CD4-positive, CD25-positive, alpha-beta regulatory T cell (primary cell): ENCODE data around the gene CACNA1B. TPM values are rescaled to one million over a fixed set of nuclear protein-coding genes. Genes with fewer than 3 reads are reported as not detected.

Experiments
- ATAC-seq, 2 donors: fragments of 150-1000 bp; cut with Tn5 transposase; one replicate each; pipeline ENCODE4 v1.10.0; 2021; ENCODE audit warnings: low read depth in 2 of 2, moderate number of reproducible peaks in 2 of 2, moderate library complexity in 1 of 2
- DNase-seq, 3 donors: peaks; one replicate each; pipeline versions ENCODE4 v3.0.0 to v3.0.0-alpha.2; 2012 to 2022; ENCODE audit warnings: mixed read lengths in 1 of 3
- H3K27ac ChIP-seq: one replicate; pipeline ENCODE4 v1.7.0; 2013; ENCODE audit warnings: mild to moderate bottlenecking, low read length; ENCODE audit not compliant: insufficient read depth, poor library complexity, severe bottlenecking
- H3K27me3 ChIP-seq: one replicate; pipeline ENCODE4 v1.7.0; 2013; ENCODE audit warnings: low read length; ENCODE audit not compliant: control insufficient read depth, insufficient read depth
- H3K36me3 ChIP-seq: one replicate; pipeline ENCODE4 v1.7.0; 2013; ENCODE audit warnings: mild to moderate bottlenecking, low read length, moderate library complexity; ENCODE audit not compliant: control insufficient read depth, insufficient read depth
- H3K4me1 ChIP-seq: 2 replicates; pipeline ENCODE4 v1.7.0; 2013; ENCODE audit warnings: mild to moderate bottlenecking, low read length; ENCODE audit not compliant: insufficient read depth, control insufficient read depth, poor library complexity, severe bottlenecking
- H3K4me3 ChIP-seq: one replicate; pipeline ENCODE4 v1.7.0; 2013; ENCODE audit warnings: low read depth, mild to moderate bottlenecking, low read length, moderate library complexity
- H3K9me3 ChIP-seq, 2 experiments: 1 replicate in 1 of 2; 2 replicates in 1 of 2; pipeline ENCODE4 v1.7.0; 2013; ENCODE audit warnings: low read length in 2 of 2, mild to moderate bottlenecking in 1 of 2, moderate library complexity in 1 of 2; ENCODE audit not compliant: control insufficient read depth in 2 of 2
- H3K27ac Mint-ChIP-seq, 3 donors: one replicate each; pipeline ENCODE4 v1.8.0; 2020 to 2022; ENCODE audit warnings: mild to moderate bottlenecking in 3 of 3, mixed read lengths in 3 of 3, moderate library complexity in 2 of 3
- H3K27me3 Mint-ChIP-seq: one replicate; pipeline ENCODE4 v1.8.0; 2022; ENCODE audit warnings: mild to moderate bottlenecking, mixed read lengths
- H3K36me3 Mint-ChIP-seq: one replicate; pipeline ENCODE4 v1.8.0; 2020; ENCODE audit warnings: mixed read lengths
- H3K4me1 Mint-ChIP-seq, 4 donors: one replicate each; pipeline ENCODE4 v1.8.0; 2020 to 2022; ENCODE audit warnings: mixed read lengths in 4 of 4, mild to moderate bottlenecking in 1 of 4
- H3K4me3 Mint-ChIP-seq, 4 donors: one replicate each; pipeline ENCODE4 v1.8.0; 2020 to 2022; ENCODE audit warnings: mild to moderate bottlenecking in 4 of 4, mixed read lengths in 4 of 4, moderate library complexity in 3 of 4
- H3K9me3 Mint-ChIP-seq, 7 donors: one replicate each; pipeline ENCODE4 v1.8.0; 2020 to 2022; ENCODE audit warnings: mixed read lengths in 7 of 7, mild to moderate bottlenecking in 3 of 7, moderate library complexity in 2 of 7
- polyA plus RNA-seq, 4 donors: library from polyadenylated mRNA; unstranded; fragments of 300-500 nt; fragmentation: Illumina TruSeq; gene quantifications; one replicate each; pipeline ENCODE4 v1.2.3, GENCODE V29; 2021
- total RNA-seq: library from RNA; stranded (reverse); gene quantifications from one replicate; pipeline ENCODE4 v1.2.3, GENCODE V29; 2022

The CACNA1B gene
- total and polyA plus RNA-seq, 5 donors from 2014 or later = not detected

DNA sequence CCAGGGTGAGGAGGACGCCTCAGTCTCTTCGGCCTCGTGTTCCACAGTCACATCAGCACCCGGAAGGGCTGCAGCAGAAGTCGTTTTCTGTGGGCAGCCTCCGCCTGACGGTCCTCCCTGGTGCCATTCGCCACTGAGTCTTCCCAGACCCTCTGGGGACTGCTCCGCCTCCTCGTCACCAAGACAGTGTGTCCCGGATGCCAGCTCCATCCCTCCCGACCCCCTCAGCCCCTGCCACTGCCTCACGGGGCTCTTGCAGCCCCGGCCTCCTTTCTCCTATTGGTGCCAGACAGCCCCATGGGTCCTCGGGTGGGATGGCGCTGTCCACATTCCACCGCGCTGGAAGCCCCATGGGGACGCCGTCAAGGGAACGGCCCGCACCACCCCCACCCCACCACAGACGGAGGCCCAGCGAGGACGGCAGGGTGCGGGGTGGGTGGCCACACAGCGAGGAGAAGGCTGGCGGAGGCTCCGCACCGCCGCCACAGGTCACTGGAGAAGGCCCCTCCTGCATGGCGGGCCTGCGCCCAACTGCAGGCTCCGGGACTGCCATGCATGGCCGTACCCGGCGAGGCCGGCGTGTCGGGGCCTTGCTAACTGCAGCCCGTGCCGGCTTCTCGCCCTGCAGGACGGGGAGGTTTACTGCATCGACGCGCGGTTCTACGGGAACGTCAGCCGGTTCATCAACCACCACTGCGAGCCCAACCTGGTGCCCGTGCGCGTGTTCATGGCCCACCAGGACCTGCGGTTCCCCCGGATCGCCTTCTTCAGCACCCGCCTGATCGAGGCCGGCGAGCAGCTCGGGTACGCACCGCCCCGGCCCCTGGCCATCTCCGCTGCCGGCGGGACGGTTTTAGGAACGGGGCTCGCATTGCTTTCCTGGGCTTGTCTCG, 43.6 kb upstream of the CACNA1B start:
- Histone ChIP-seq H3K27ac (no peak overlapping the region), H3K27me3 (no peaks in the 10 kb centered on the region), H3K4me1 (no peaks in the 10 kb centered on the region), H3K4me3 (no peak overlapping the region), H3K36me3 (peaks cover 67% of the 10 kb centered on the region), H3K9me3 (no peaks in the 10 kb centered on the region)
- ATAC-seq (no peak), DNase-seq (no peak)
- peaks cover 33% of the 10 kb centered on the region for H3K36me3 Mint-ChIP-seq
- no peaks in the 10 kb centered on the region for H3K27me3 Mint-ChIP-seq
- H3K4me3 Mint-ChIP-seq = no peak overlapping the region
- no peaks in the 10 kb centered on the region for H3K9me3 Mint-ChIP-seq
- peaks cover 0 to 4% (median 1%) of the 10 kb centered on the region in 4 donors for H3K4me1 Mint-ChIP-seq
- H3K27ac Mint-ChIP-seq = no peak overlapping the region

GRCh38 chr9:137834846-137835546, 42.6 kb upstream of the CACNA1B start:
- no peak overlapping the region for H3K4me3 Mint-ChIP-seq

DNA sequence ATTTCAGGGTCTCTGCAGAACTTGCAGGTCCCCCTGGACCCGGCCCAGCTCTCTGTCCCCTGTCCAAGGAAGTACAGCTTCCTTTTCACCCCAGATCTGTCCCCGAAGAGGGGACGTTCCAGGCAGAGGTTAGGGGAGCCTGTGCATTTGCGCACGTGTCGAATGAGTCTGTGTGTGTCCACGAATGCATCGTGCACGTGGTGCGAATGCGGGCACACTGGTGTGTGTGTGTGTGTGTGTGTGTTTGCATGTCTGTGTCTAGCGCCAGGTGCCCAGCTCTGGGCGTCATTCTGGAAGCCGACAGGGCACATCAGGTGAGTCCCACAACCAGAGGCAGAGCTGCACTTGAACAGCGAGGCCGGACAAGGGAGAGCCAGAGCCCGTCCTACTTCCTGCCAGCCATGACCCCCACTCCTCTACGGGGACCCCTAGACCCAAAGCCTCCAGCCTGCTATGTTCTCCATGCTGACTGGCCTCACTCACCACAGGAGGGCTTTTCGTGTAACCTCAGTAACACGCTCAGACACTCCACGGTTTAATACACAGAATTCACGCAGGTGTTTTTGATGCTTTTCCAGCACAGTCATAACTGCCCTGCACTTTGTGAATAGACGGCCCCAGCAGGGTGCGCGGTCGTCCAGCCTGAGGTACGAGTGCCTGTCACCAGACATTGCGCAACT, 41.3 kb upstream of the CACNA1B start:
- Histone ChIP-seq H3K4me3 (no peak overlapping the region), H3K9me3 (no peaks in the 10 kb centered on the region), H3K36me3 (peaks cover 49% of the 10 kb centered on the region), H3K4me1 (no peaks in the 10 kb centered on the region), H3K27ac (no peak overlapping the region), H3K27me3 (no peaks in the 10 kb centered on the region)
- peaks cover 0 to 2% (median 0%) of the 10 kb centered on the region in 7 donors for H3K9me3 Mint-ChIP-seq
- ATAC-seq (no peak), DNase-seq (no peak)
- H3K27ac Mint-ChIP-seq = no peak overlapping the region
- peaks cover 20% of the 10 kb centered on the region for H3K36me3 Mint-ChIP-seq
- peaks cover 0 to 2% (median 0%) of the 10 kb centered on the region in 4 donors for H3K4me1 Mint-ChIP-seq
- no peak overlapping the region for H3K4me3 Mint-ChIP-seq
- no peaks in the 10 kb centered on the region for H3K27me3 Mint-ChIP-seq

More at GRCh38 chr9:137834846-137835546, 42.6 kb upstream of the CACNA1B start:
- no peaks in the 10 kb centered on the region for H3K9me3 ChIP-seq
- Mint-ChIP-seq H3K4me1 (peaks cover 0 to 2% (median 0%) of the 10 kb centered on the region in 4 donors), H3K36me3 (peaks cover 26% of the 10 kb centered on the region), H3K9me3 (no peaks in the 10 kb centered on the region), H3K27me3 (no peaks in the 10 kb centered on the region), H3K27ac (no peak overlapping the region)
- no peak for ATAC-seq
- H3K4me3 ChIP-seq = no peak overlapping the region
- no peaks in the 10 kb centered on the region for H3K4me1 ChIP-seq
- DNase-seq = no peak
- H3K36me3 ChIP-seq = peaks cover 57% of the 10 kb centered on the region
- no peaks in the 10 kb centered on the region for H3K27me3 ChIP-seq
- H3K27ac ChIP-seq = no peak overlapping the region

- Mint-ChIP-seq H3K4me3 (no peak overlapping the region), H3K36me3 (peaks cover 17% of the 10 kb centered on the region), H3K4me1 (peaks cover 0 to 2% (median 0%) of the 10 kb centered on the region in 4 donors), H3K27ac (no peak overlapping the region), H3K27me3 (no peaks in the 10 kb centered on the region), H3K9me3 (peaks cover 0 to 2% (median 0%) of the 10 kb centered on the region in 7 donors)
- Histone ChIP-seq H3K36me3 (peaks cover 44% of the 10 kb centered on the region), H3K27me3 (no peaks in the 10 kb centered on the region), H3K4me3 (no peak overlapping the region), H3K27ac (no peak overlapping the region), H3K4me1 (no peaks in the 10 kb centered on the region), H3K9me3 (no peaks in the 10 kb centered on the region)
- ATAC-seq = no peak
- no peak for DNase-seq
Measured at GRCh38 chr9:137836831-137837241, 40.7 kb upstream of the CACNA1B start.

- Mint-ChIP-seq H3K4me1 (peaks cover 0 to 2% (median 0%) of the 10 kb centered on the region in 4 donors), H3K4me3 (no peak overlapping the region), H3K27ac (no peak overlapping the region), H3K27me3 (no peaks in the 10 kb centered on the region), H3K9me3 (peaks cover 0 to 2% (median 0%) of the 10 kb centered on the region in 7 donors), H3K36me3 (peaks cover 15% of the 10 kb centered on the region)
- Histone ChIP-seq H3K27me3 (no peaks in the 10 kb centered on the region), H3K9me3 (no peaks in the 10 kb centered on the region), H3K36me3 (peaks cover 43% of the 10 kb centered on the region), H3K4me3 (no peak overlapping the region), H3K27ac (no peak overlapping the region), H3K4me1 (no peaks in the 10 kb centered on the region)
- DNase-seq = no peak
- no peak for ATAC-seq
Measured at GRCh38 chr9:137837345-137838278, 40.0 kb upstream of the CACNA1B start.

DNA sequence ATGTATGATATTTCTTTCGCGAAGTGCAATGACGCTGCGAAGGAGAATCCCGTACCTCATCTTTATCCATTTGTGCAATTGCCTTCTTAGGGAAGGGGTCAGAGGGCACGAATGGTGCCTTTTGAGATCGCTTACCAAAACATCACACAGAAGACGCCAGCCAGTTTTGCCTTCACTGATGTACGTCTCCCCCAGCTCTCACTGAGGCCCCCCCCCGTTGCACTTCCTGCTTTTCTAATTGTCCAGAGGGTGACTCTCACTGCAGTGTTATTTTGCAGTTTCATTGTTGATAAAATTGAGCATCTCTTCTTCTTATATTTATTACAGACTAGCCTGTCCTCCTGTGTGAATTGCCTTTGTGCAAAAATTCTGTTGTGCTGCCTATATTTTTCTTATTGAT, 39.0 kb upstream of the CACNA1B start:
- H3K27ac ChIP-seq = no peak overlapping the region
- Mint-ChIP-seq H3K4me1 (peaks cover 0 to 2% (median 0%) of the 10 kb centered on the region in 4 donors), H3K27ac (no peak overlapping the region), H3K4me3 (no peak overlapping the region), H3K27me3 (no peaks in the 10 kb centered on the region), H3K36me3 (peaks cover 13% of the 10 kb centered on the region), H3K9me3 (peaks cover 0 to 2% (median 0%) of the 10 kb centered on the region in 7 donors)
- DNase-seq (no peak), ATAC-seq (no peak)
- no peaks in the 10 kb centered on the region for H3K4me1 ChIP-seq
- H3K27me3 ChIP-seq = no peaks in the 10 kb centered on the region
- H3K9me3 ChIP-seq = no peaks in the 10 kb centered on the region
- H3K36me3 ChIP-seq = peaks cover 34% of the 10 kb centered on the region
- H3K4me3 ChIP-seq = no peak overlapping the region

GRCh38 chr9:137843355-137843754, 34.2 kb upstream of the CACNA1B start:
- DNase-seq (no peak), ATAC-seq (no peak)
- no peak overlapping the region for H3K4me3 Mint-ChIP-seq
- peaks cover 4% of the 10 kb centered on the region for H3K36me3 Mint-ChIP-seq
- no peaks in the 10 kb centered on the region for H3K4me1 ChIP-seq
- H3K27ac Mint-ChIP-seq = no peak overlapping the region
- H3K9me3 ChIP-seq = no peaks in the 10 kb centered on the region
- peaks cover 0 to 3% (median 0%) of the 10 kb centered on the region in 7 donors for H3K9me3 Mint-ChIP-seq
- no peak overlapping the region for H3K4me3 ChIP-seq
- no peaks in the 10 kb centered on the region for H3K36me3 ChIP-seq
- peaks cover 0 to 2% (median 0%) of the 10 kb centered on the region in 4 donors for H3K4me1 Mint-ChIP-seq
- H3K27me3 Mint-ChIP-seq = no peaks in the 10 kb centered on the region
- H3K27ac ChIP-seq = no peak overlapping the region
- no peaks in the 10 kb centered on the region for H3K27me3 ChIP-seq
